A549 (cell line): ENCODE measurements around the gene INSYN2B. TPM values are rescaled to one million over a fixed set of nuclear protein-coding genes. Genes with fewer than 3 reads are reported as not detected.

ENCODE experiments used
- ATAC-seq, 2 experiments: fragments of 200-7000 bp in 1 of 2; fragments of >200 bp in 1 of 2; cut with Nextera tagmentation in 1 of 2; cut with Tn5 transposase in 1 of 2; 3 replicates each; pipeline versions ENCODE4 v1.8.0 to v1.9.1; 2018 to 2020; ENCODE audit warnings: mild to moderate bottlenecking in 1 of 2, moderate library complexity in 1 of 2
- CTCF ChIA-PET: fragments of 300-600 bp; sonication (Branson Sonifier 250); formaldehyde crosslinking; extraction: SDS; loops from one replicate; lab custom pipeline; 2021; ENCODE audit warnings: antibody characterized with exemption, inconsistent platforms; lab: Yijun Ruan, JAX
- POLR2A ChIA-PET: fragments of 350-600 bp; formaldehyde crosslinking; extraction: SDS; loops from one replicate; lab custom pipeline; 2021; ENCODE audit warnings: antibody characterized with exemption, inconsistent platforms; lab: Yijun Ruan, JAX
- DNase-seq, 2 experiments: peaks; one replicate each; pipeline versions ENCODE4 v3.0.0 to v3.0.0-alpha.2; 2011 to 2016; ENCODE audit warnings: low read depth in 1 of 2, low spot score in 1 of 2
- FAIRE-seq: peaks from 2 replicates; lab custom pipeline; 2011; peaks lifted over from hg19 to GRCh38; lab: Jason Lieb, UNC
- H3K27ac ChIP-seq, 2 experiments: fragments of >200 bp; sonication (Bioruptor Twin); formaldehyde crosslinking; 3 replicates each; pipeline ENCODE4 v1.5.1; 2016 to 2017
- H3K4me1 ChIP-seq: fragments of >200 bp; sonication (Bioruptor Twin); formaldehyde crosslinking; 3 replicates; pipeline ENCODE4 v1.6.1; 2016
- H3K4me2 ChIP-seq: fragments of >200 bp; sonication (Bioruptor Twin); formaldehyde crosslinking; 3 replicates; pipeline ENCODE4 v1.6.1; 2016
- H3K4me3 ChIP-seq: fragments of >200 bp; sonication (Bioruptor Twin); formaldehyde crosslinking; 3 replicates; pipeline ENCODE4 v1.5.1; 2016
- H3K9me3 ChIP-seq: fragments of >200 bp; sonication (Bioruptor Twin); formaldehyde crosslinking; 3 replicates; pipeline ENCODE4 v1.6.1; 2016
- BCL3 ChIP-seq: fragments of >200 bp; sonication (Bioruptor Twin); formaldehyde crosslinking; IDR thresholded peaks from 3 replicates; pipeline ENCODE4 v1.6.1; 2016
- BHLHE40 ChIP-seq: IDR thresholded peaks from 2 replicates; pipeline ENCODE4 v1.6.1; 2012; ENCODE audit warnings: low read depth, low read length, inconsistent platforms
- CBX2 ChIP-seq: fragments of 200-600 bp; sonication (generic); IDR thresholded peaks from 2 replicates; pipeline ENCODE4 v1.6.1; 2016; ENCODE audit warnings: low read depth, mild to moderate bottlenecking, borderline replicate concordance
- CBX8 ChIP-seq: fragments of 200-600 bp; sonication (generic); IDR thresholded peaks from 2 replicates; pipeline ENCODE4 v1.6.1; 2016
- CEBPB ChIP-seq, 2 experiments: fragments of >200 bp in 1 of 2; sonication (Bioruptor Twin) in 1 of 2; formaldehyde crosslinking in 1 of 2; IDR thresholded peaks; 2 replicates each; pipeline ENCODE4 v1.6.1; 2012 to 2016
- CHD2 ChIP-seq: fragments of 150-350 bp; IDR thresholded peaks from 2 replicates; pipeline ENCODE4 v1.6.1; 2014; ENCODE audit warnings: low read length; ENCODE audit not compliant: partially characterized antibody
- EP300 ChIP-seq, 2 experiments: fragments of >200 bp; sonication (Bioruptor Twin); formaldehyde crosslinking; IDR thresholded peaks; 2 replicates in 1 of 2; 3 replicates in 1 of 2; pipeline ENCODE4 v1.6.1; 2016 to 2017
- FOXS1 ChIP-seq: fragments of 250-450 bp; sonication (Bioruptor Pico); IDR thresholded peaks from 2 replicates; pipeline ENCODE4 v1.5.0; 2020; ENCODE audit warnings: mild to moderate bottlenecking, moderate library complexity
- HEYL ChIP-seq: fragments of 250-450 bp; sonication (Bioruptor Pico); IDR thresholded peaks from 2 replicates; pipeline ENCODE4 v1.8.0; 2021; ENCODE audit warnings: mild to moderate bottlenecking, moderate library complexity
- JUNB ChIP-seq: fragments of >200 bp; sonication (Bioruptor Twin); formaldehyde crosslinking; IDR thresholded peaks from 2 replicates; pipeline ENCODE4 v1.6.1; 2016
- KDM5A ChIP-seq: fragments of 200-600 bp; sonication (generic); IDR thresholded peaks from 2 replicates; pipeline ENCODE4 v1.6.1; 2016; ENCODE audit warnings: antibody characterized with exemption, mild to moderate bottlenecking
- MAFK ChIP-seq: fragments of 450-650 bp; IDR thresholded peaks from 2 replicates; pipeline ENCODE4 v1.6.1; 2014; ENCODE audit not compliant: partially characterized antibody
- MYC ChIP-seq: IDR thresholded peaks from 2 replicates; pipeline ENCODE4 v1.6.1; 2012; ENCODE audit warnings: mild to moderate bottlenecking, inconsistent platforms, low read length, improper control_type of control experiment, borderline replicate concordance
- NPAS2 ChIP-seq: fragments of 250-450 bp; sonication (Bioruptor Pico); IDR thresholded peaks from 2 replicates; pipeline ENCODE4 v1.8.0; 2022; ENCODE audit warnings: mild to moderate bottlenecking, moderate library complexity, borderline replicate concordance
- POLR2A ChIP-seq: IDR thresholded peaks from 2 replicates; pipeline ENCODE4 v1.6.1; 2012; ENCODE audit warnings: mild to moderate bottlenecking, low read length
- RNF2 ChIP-seq: fragments of 200-600 bp; sonication (generic); IDR thresholded peaks from 2 replicates; pipeline ENCODE4 v1.6.1; 2016; ENCODE audit warnings: low read depth, mild to moderate bottlenecking, antibody characterized with exemption, moderate library complexity, borderline replicate concordance
- TFCP2L1 ChIP-seq: fragments of 250-450 bp; sonication (Bioruptor Pico); IDR thresholded peaks from 2 replicates; pipeline ENCODE4 v1.5.0; 2021; ENCODE audit warnings: mild to moderate bottlenecking
- ZC3H11A ChIP-seq: fragments of 450-650 bp; IDR thresholded peaks from 2 replicates; pipeline ENCODE4 v1.6.1; 2014; ENCODE audit warnings: antibody characterized with exemption, mild to moderate bottlenecking
- ZNF302 ChIP-seq: fragments of 250-450 bp; sonication (Bioruptor Pico); IDR thresholded peaks from 2 replicates; pipeline ENCODE4 v1.9.0; 2021; ENCODE audit warnings: inconsistent platforms, mild to moderate bottlenecking, moderate library complexity
- ZSCAN20 ChIP-seq: fragments of 250-450 bp; sonication (Bioruptor Pico); IDR thresholded peaks from 2 replicates; pipeline ENCODE4 v1.8.0; 2022; ENCODE audit warnings: mild to moderate bottlenecking, moderate library complexity
- WGBS: methylation state at CpG from one replicate; pipeline ENCODE4 v1.1.6; 2017; ENCODE audit errors: missing lambda C conversion rate; 5-methylcytosine and 5-hydroxymethylcytosine counted together
- polyA plus RNA-seq, 4 experiments: library from polyadenylated mRNA; depleted of rRNA in 3 of 4; stranded (reverse); fragments of >200 nt; fragmentation: RNase III in 1 of 4; extraction: RNeasy Plus Mini Kit Qiagen cat#74134 plus additional on column Dnase treatment in 1 of 4; gene quantifications; 2 replicates in 3 of 4; 3 replicates in 1 of 4; pipeline ENCODE4 v1.2.3, GENCODE V29; 2011 to 2017
- TF ChIP-seq, protein P1 (sequence below): IDR thresholded peaks from 2 replicates; pipeline ENCODE4 v1.6.1; 2012
- TF ChIP-seq, protein P2 (sequence below): fragments of 250-450 bp; sonication (Bioruptor Pico); IDR thresholded peaks from 2 replicates; pipeline ENCODE4 v1.5.0; 2021; ENCODE audit warnings: mild to moderate bottlenecking, moderate library complexity, borderline replicate concordance

INSYN2B gene
- polyA plus RNA-seq, 2 of the 4 experiments (the other 2 are of a cell fraction) = 0.26 to 0.46 TPM

- ChIA-PET CTCF (interaction anchor here (0.6 to 1.3 kb wide), 2 partner anchors 75 to 210 kb away, joined by 3 read pairs; partner anchors contain the start of gene INSYN2B), POLR2A (no interaction called here)
- ATAC-seq (no peak), DNase-seq (no peak), FAIRE-seq (no peak)
- H3K4me1 ChIP-seq = no peaks in the 10 kb centered on the region
- no peak overlapping the region for H3K27ac ChIP-seq
- TF ChIP-seq POLR2A (no peak), RNF2 (no peak), CBX2 (no peak), BCL3 (no peak), ZNF302 (CRISPR knock-in tag) (no peak), TFCP2L1 (CRISPR knock-in tag) (no peak), BHLHE40 (no peak), NPAS2 (CRISPR knock-in tag) (no peak), ZSCAN20 (CRISPR knock-in tag) (no peak), ZC3H11A (no peak), CHD2 (no peak), KDM5A (no peak), CEBPB (IDR thresholded peaks at IDR 0.05) (no peak), JUNB (no peak)
- TF ChIP-seq, protein P1, sequence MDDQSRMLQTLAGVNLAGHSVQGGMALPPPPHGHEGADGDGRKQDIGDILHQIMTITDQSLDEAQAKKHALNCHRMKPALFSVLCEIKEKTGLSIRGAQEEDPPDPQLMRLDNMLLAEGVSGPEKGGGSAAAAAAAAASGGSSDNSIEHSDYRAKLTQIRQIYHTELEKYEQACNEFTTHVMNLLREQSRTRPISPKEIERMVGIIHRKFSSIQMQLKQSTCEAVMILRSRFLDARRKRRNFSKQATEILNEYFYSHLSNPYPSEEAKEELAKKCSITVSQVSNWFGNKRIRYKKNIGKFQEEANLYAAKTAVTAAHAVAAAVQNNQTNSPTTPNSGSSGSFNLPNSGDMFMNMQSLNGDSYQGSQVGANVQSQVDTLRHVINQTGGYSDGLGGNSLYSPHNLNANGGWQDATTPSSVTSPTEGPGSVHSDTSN = no peak
- TF ChIP-seq, protein P2, sequence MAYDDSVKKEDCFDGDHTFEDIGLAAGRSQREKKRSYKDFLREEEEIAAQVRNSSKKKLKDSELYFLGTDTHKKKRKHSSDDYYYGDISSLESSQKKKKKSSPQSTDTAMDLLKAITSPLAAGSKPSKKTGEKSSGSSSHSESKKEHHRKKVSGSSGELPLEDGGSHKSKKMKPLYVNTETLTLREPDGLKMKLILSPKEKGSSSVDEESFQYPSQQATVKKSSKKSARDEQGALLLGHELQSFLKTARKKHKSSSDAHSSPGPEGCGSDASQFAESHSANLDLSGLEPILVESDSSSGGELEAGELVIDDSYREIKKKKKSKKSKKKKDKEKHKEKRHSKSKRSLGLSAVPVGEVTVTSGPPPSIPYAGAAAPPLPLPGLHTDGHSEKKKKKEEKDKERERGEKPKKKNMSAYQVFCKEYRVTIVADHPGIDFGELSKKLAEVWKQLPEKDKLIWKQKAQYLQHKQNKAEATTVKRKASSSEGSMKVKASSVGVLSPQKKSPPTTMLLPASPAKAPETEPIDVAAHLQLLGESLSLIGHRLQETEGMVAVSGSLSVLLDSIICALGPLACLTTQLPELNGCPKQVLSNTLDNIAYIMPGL (CRISPR knock-in tag) = no peak
- no peaks in the 10 kb centered on the region for H3K9me3 ChIP-seq
- no peak overlapping the region for H3K4me2 ChIP-seq
- 100% methylated on average over 1 of the region's 1 CpG for WGBS
- H3K4me3 ChIP-seq = no peak overlapping the region
Observed at GRCh38 chr5:169905017-169905416, 75.3 kb downstream of the INSYN2B start.

- WGBS = 78% methylated on average over 5 of the region's 5 CpGs
- H3K4me1 ChIP-seq = no peaks in the 10 kb centered on the region
- DNase-seq = no peak
- CTCF ChIA-PET = interaction anchor here (0.6 to 1.3 kb wide), 2 partner anchors 76 to 209 kb away, joined by 3 read pairs; partner anchors contain the start of gene INSYN2B
- H3K9me3 ChIP-seq = no peaks in the 10 kb centered on the region
- no peak for ATAC-seq
- H3K4me3 ChIP-seq = no peak overlapping the region
- no peak for FAIRE-seq
- H3K27ac ChIP-seq = no peak overlapping the region
- TF ChIP-seq CBX2 (no peak), CBX8 (no peak), MYC (no peak), HEYL (CRISPR knock-in tag) (no peak), EP300 (IDR thresholded peaks at IDR 0.05) (no peak), TFCP2L1 (CRISPR knock-in tag) (no peak), ZNF302 (CRISPR knock-in tag) (no peak)
- no peak overlapping the region for H3K4me2 ChIP-seq
- POLR2A ChIA-PET = no interaction called here
Observed at GRCh38 chr5:169904508-169904907, 75.8 kb downstream of the INSYN2B start.

DNA sequence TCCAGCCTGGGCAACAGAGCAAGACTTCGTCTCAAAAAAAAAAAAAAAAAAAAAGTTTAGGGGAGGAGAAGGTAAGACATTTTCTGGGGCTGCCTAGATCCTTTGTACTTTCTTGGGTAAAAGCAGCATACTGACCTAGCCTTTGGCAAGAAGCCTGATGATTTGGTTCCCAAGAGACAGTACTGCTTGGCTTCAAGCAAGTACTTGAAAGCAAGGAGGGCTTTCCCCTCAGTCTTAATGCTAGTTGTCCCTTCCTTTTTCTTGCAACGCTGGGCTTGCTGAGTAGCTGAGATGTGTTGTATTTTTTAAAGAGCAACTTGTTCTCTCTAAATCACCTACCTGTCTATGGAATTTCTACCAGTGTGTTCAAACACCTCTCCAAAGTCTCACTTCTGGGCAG, 76.2 kb downstream of the INSYN2B start:
- CTCF ChIA-PET = no interaction called here
- WGBS = 73% methylated on average over 2 of the region's 2 CpGs
- no peak for ATAC-seq

More for the DNA sequence above, 76.2 kb downstream of the INSYN2B start:
- FAIRE-seq = no peak
- no peaks in the 10 kb centered on the region for H3K9me3 ChIP-seq
- TF ChIP-seq TFCP2L1 (CRISPR knock-in tag) = no peak
- TF ChIP-seq BCL3 = no peak
- no peak for TF ChIP-seq MAFK
- no peak for TF ChIP-seq EP300 (IDR thresholded peaks at IDR 0.05)
- TF ChIP-seq CBX8 = no peak
- no peak for TF ChIP-seq FOXS1 (CRISPR knock-in tag)
- DNase-seq = no peak
- H3K4me1 ChIP-seq = no peaks in the 10 kb centered on the region
- H3K27ac ChIP-seq = no peak overlapping the region
- POLR2A ChIA-PET = no interaction called here
- H3K4me3 ChIP-seq = no peak overlapping the region
- no peak overlapping the region for H3K4me2 ChIP-seq
